Hepatocyte (in vitro differentiated cells): Measurements from ENCODE around the gene GALNT5. TPM values are rescaled to one million over a fixed set of nuclear protein-coding genes. Genes with fewer than 3 reads are reported as not detected.
A peak's percentile ranks its signal among the peaks of the same experiment; 100 is the strongest.

Source experiments
- DNase-seq: peaks from one replicate; pipeline ENCODE4 v3.0.0-alpha.2; 2016; ENCODE audit warnings: low spot score
- H2AFZ ChIP-seq: fragments of 200-600 bp; sonication (generic); 2 replicates; pipeline ENCODE4 v1.6.0; 2016; ENCODE audit warnings: antibody characterized with exemption, mild to moderate bottlenecking
- H3K27ac ChIP-seq: fragments of 200-600 bp; sonication (generic); 2 replicates; pipeline ENCODE4 v1.5.1; 2016; ENCODE audit warnings: mild to moderate bottlenecking
- H3K27me3 ChIP-seq: fragments of 200-600 bp; sonication (generic); 2 replicates; pipeline ENCODE4 v1.6.1; 2016
- H3K36me3 ChIP-seq: fragments of 200-600 bp; sonication (generic); replicated peaks from 2 replicates; pipeline ENCODE4 v1.5.1; 2016; ENCODE audit warnings: low read depth; ENCODE audit not compliant: insufficient read depth
- H3K4me1 ChIP-seq: fragments of 200-600 bp; sonication (generic); 2 replicates; pipeline ENCODE4 v1.5.1; 2016; ENCODE audit warnings: mild to moderate bottlenecking, moderate library complexity; ENCODE audit not compliant: insufficient read depth
- H3K4me2 ChIP-seq: fragments of 200-600 bp; sonication (generic); 2 replicates; pipeline ENCODE4 v1.6.0; 2016
- H3K4me3 ChIP-seq: fragments of 200-600 bp; sonication (generic); 2 replicates; pipeline ENCODE4 v1.5.1; 2016; ENCODE audit warnings: mild to moderate bottlenecking
- H3K79me2 ChIP-seq: fragments of 200-600 bp; sonication (generic); 2 replicates; pipeline ENCODE4 v1.6.0; 2017; ENCODE audit warnings: mild to moderate bottlenecking
- H3K9me2 ChIP-seq: fragments of 200-600 bp; sonication (generic); replicated peaks from 2 replicates; pipeline ENCODE4 v1.6.0; 2017; ENCODE audit warnings: mild to moderate bottlenecking; ENCODE audit not compliant: insufficient read depth
- H3K9me3 ChIP-seq: fragments of 200-600 bp; sonication (generic); 2 replicates; pipeline ENCODE4 v1.5.1; 2016; ENCODE audit warnings: low read depth, mild to moderate bottlenecking
- H4K20me1 ChIP-seq: fragments of 200-600 bp; sonication (generic); 2 replicates; pipeline ENCODE4 v1.6.0; 2016; ENCODE audit warnings: mild to moderate bottlenecking; ENCODE audit not compliant: insufficient read depth, poor library complexity, severe bottlenecking
- CTCF ChIP-seq: fragments of 200-600 bp; sonication (generic); IDR thresholded peaks from 2 replicates; pipeline ENCODE4 v1.5.1; 2016; ENCODE audit warnings: antibody characterized with exemption, mild to moderate bottlenecking; ENCODE audit not compliant: poor library complexity
- EZH2 ChIP-seq: fragments of 200-600 bp; sonication (generic); IDR thresholded peaks from 2 replicates; pipeline ENCODE4 v1.6.1; 2016; ENCODE audit warnings: antibody characterized with exemption, mild to moderate bottlenecking, borderline replicate concordance
- EZH2phosphoT487 ChIP-seq: fragments of 200-600 bp; sonication (generic); IDR thresholded peaks from one replicate; pipeline ENCODE4 v1.6.1; 2018; ENCODE audit warnings: antibody characterized with exemption, mild to moderate bottlenecking, low read depth, moderate library complexity; ENCODE audit not compliant: unreplicated experiment, severe bottlenecking
- WGBS: methylation state at CpG from one replicate; pipeline ENCODE4 v1.1.6; 2016; ENCODE audit warnings: low lambda C conversion rate; ENCODE audit errors: missing lambda C conversion rate; 5-methylcytosine and 5-hydroxymethylcytosine counted together
- polyA plus RNA-seq: library from polyadenylated mRNA; unstranded; fragments of >200 nt; fragmentation: Nextera tagmentation; extraction: Ambion mirVana; gene quantifications from 2 replicates; pipeline ENCODE4 v1.2.1, GENCODE V29; 2016
- total RNA-seq: library from RNA; depleted of rRNA; stranded (reverse); fragments of >200 nt; gene quantifications from 2 replicates; pipeline ENCODE4 v1.2.3, GENCODE V29; 2014

GALNT5 gene
- total and polyA plus RNA-seq, 2 experiments from 2014 or later, result 6.0 to 16.3 TPM

- H3K36me3 ChIP-seq, result no peaks in the 10 kb centered on the region
- no peaks in the 10 kb centered on the region for H3K27me3 ChIP-seq
- H2AFZ ChIP-seq, result no peak overlapping the region
- no peaks in the 10 kb centered on the region for H4K20me1 ChIP-seq
- no peak overlapping the region for H3K27ac ChIP-seq
- no peaks in the 10 kb centered on the region for H3K9me2 ChIP-seq
- no peak overlapping the region for H3K4me2 ChIP-seq
- H3K4me3 ChIP-seq, result no peak overlapping the region
- no peak for TF ChIP-seq EZH2phosphoT487
- no peak for TF ChIP-seq CTCF
- no peak for TF ChIP-seq EZH2
- DNase-seq, result no peak
- peaks cover 8% of the 10 kb centered on the region for H3K4me1 ChIP-seq
- 96% methylated on average over 4 of the region's 4 CpGs for WGBS
- H3K79me2 ChIP-seq, result no peaks in the 10 kb centered on the region
- H3K9me3 ChIP-seq, result no peaks in the 10 kb centered on the region
Observed at GRCh38 chr2:157252529-157252928, 5.0 kb upstream of the GALNT5 start.

GRCh38 chr2:157254041-157254440, 3.5 kb upstream of the GALNT5 start:
- H3K9me2 ChIP-seq, result no peaks in the 10 kb centered on the region
- 92% methylated on average over 2 of the region's 2 CpGs for WGBS

GRCh38 chr2:157255746-157256145, 1.8 kb upstream of the GALNT5 start:
- no peak overlapping the region for H2AFZ ChIP-seq
- no peak for TF ChIP-seq EZH2
- TF ChIP-seq EZH2phosphoT487, result no peak
- TF ChIP-seq CTCF, result no peak
- H3K36me3 ChIP-seq, result no peaks in the 10 kb centered on the region
- no peak for DNase-seq
- no peak overlapping the region for H3K27ac ChIP-seq
- no peaks in the 10 kb centered on the region for H4K20me1 ChIP-seq
- H3K4me1 ChIP-seq, result peaks cover 21% of the 10 kb centered on the region
- H3K79me2 ChIP-seq, result no peaks in the 10 kb centered on the region
- no peaks in the 10 kb centered on the region for H3K9me3 ChIP-seq
- no peaks in the 10 kb centered on the region for H3K9me2 ChIP-seq
- H3K4me3 ChIP-seq, result no peak overlapping the region
- no peaks in the 10 kb centered on the region for H3K27me3 ChIP-seq
- no peak overlapping the region for H3K4me2 ChIP-seq

More at GRCh38 chr2:157254041-157254440, 3.5 kb upstream of the GALNT5 start:
- H3K9me3 ChIP-seq, result no peaks in the 10 kb centered on the region
- no peaks in the 10 kb centered on the region for H3K27me3 ChIP-seq
- H3K4me2 ChIP-seq, result no peak overlapping the region
- no peaks in the 10 kb centered on the region for H3K36me3 ChIP-seq
- H3K4me3 ChIP-seq, result no peak overlapping the region
- TF ChIP-seq EZH2phosphoT487 (no peak), CTCF (no peak), EZH2 (no peak)
- DNase-seq, result no peak
- H3K4me1 ChIP-seq, result peaks cover 12% of the 10 kb centered on the region
- H3K79me2 ChIP-seq, result no peaks in the 10 kb centered on the region
- no peak overlapping the region for H2AFZ ChIP-seq
- H3K27ac ChIP-seq, result no peak overlapping the region
- H4K20me1 ChIP-seq, result no peaks in the 10 kb centered on the region

GRCh38 chr2:157256626-157257025, 879 bp upstream of the GALNT5 start:
- H3K4me2 ChIP-seq, result no peak overlapping the region
- DNase-seq, result no peak
- H4K20me1 ChIP-seq, result no peaks in the 10 kb centered on the region
- TF ChIP-seq EZH2, result no peak
- TF ChIP-seq EZH2phosphoT487, result no peak
- TF ChIP-seq CTCF, result no peak
- H3K27me3 ChIP-seq, result no peaks in the 10 kb centered on the region
- no peaks in the 10 kb centered on the region for H3K9me3 ChIP-seq
- H3K4me1 ChIP-seq, result peaks cover 26% of the 10 kb centered on the region
- H3K36me3 ChIP-seq, result no peaks in the 10 kb centered on the region
- H2AFZ ChIP-seq, result no peak overlapping the region
- peak overlapping the region; percentile 96 for H3K27ac ChIP-seq
- H3K9me2 ChIP-seq, result no peaks in the 10 kb centered on the region
- 90% methylated on average over 3 of the region's 3 CpGs for WGBS
- no peaks in the 10 kb centered on the region for H3K79me2 ChIP-seq
- no peak overlapping the region for H3K4me3 ChIP-seq
